Kidney (tissue), 14 donors: Measurements from ENCODE around the gene MIGA2. TPM values are rescaled to one million over a fixed set of nuclear protein-coding genes. Genes with fewer than 3 reads are reported as not detected.

Experiments
- DNase-seq, 5 donors: peaks; one replicate each; pipeline ENCODE4 v3.0.0-alpha.2; 2013 to 2020
- FAIRE-seq: peaks from 2 replicates; lab custom pipeline; 2012; peaks lifted over from hg19 to GRCh38; lab: Jason Lieb, UNC
- H3K27ac ChIP-seq, 2 donors: one replicate each; pipeline ENCODE4 v1.7.0; 2013; ENCODE audit warnings: low read depth in 2 of 2, low read length in 2 of 2, inconsistent platforms in 1 of 2
- H3K27me3 ChIP-seq: one replicate; pipeline ENCODE4 v1.7.1; 2013; ENCODE audit warnings: low read length, inconsistent platforms; ENCODE audit not compliant: control insufficient read depth, insufficient read depth
- H3K36me3 ChIP-seq, 3 donors: one replicate each; pipeline versions ENCODE4 v1.7.0 to v1.7.1; 2013; ENCODE audit warnings: low read length in 3 of 3, control low read depth in 1 of 3, inconsistent platforms in 1 of 3; ENCODE audit not compliant: insufficient read depth in 3 of 3, control insufficient read depth in 2 of 3
- H3K4me1 ChIP-seq, 3 donors: one replicate each; pipeline versions ENCODE4 v1.7.0 to v1.7.1; 2013; ENCODE audit warnings: low read length in 3 of 3, inconsistent platforms in 1 of 3, low read depth in 1 of 3; ENCODE audit not compliant: control insufficient read depth in 2 of 3, insufficient read depth in 2 of 3
- H3K4me3 ChIP-seq, 3 donors: one replicate each; pipeline versions ENCODE4 v1.7.0 to v1.8.1; 2013; ENCODE audit warnings: low read length in 3 of 3, control low read depth in 1 of 3, inconsistent platforms in 1 of 3
- H3K9ac ChIP-seq, 3 donors: one replicate each; pipeline versions ENCODE4 v1.7.0 to v1.7.1; 2013; ENCODE audit warnings: low read length in 3 of 3, control low read depth in 1 of 3, inconsistent platforms in 1 of 3
- H3K9me3 ChIP-seq, 3 donors: one replicate each; pipeline versions ENCODE4 v1.7.0 to v1.7.1; 2013; ENCODE audit warnings: low read length in 3 of 3, control low read depth in 1 of 3, inconsistent platforms in 1 of 3; ENCODE audit not compliant: control insufficient read depth in 2 of 3, insufficient read depth in 1 of 3
- intact Hi-C: fragments of 100-400 bp; cut with DNase I; formaldehyde crosslinking; loops from one replicate; pipeline ENCODE4 v1.11.1; 2022
- polyA plus RNA-seq: library from polyadenylated mRNA; stranded (reverse); fragments of 350-450 nt; fragmentation: Illumina TruSeq; extraction: RNeasy Lipid Tissue Mini Kit (QIAGEN cat#74804); gene quantifications from one replicate; pipeline ENCODE4 v1.2.3, GENCODE V29; 2014; ENCODE audit warnings: low read depth, low replicate concordance; ENCODE audit not compliant: insufficient read depth
- total RNA-seq: library from RNA; stranded (reverse); fragmentation: NEBNext Ultra II Directional; extraction: Animal tissue kit (Norgen Biotek cat#: 25700); gene quantifications from one replicate; pipeline ENCODE4 v1.2.1, GENCODE V29; 2021
- TF ChIP-seq, protein P1 (sequence below): IDR thresholded peaks from 3 replicates; pipeline ENCODE4 v1.5.1; 2012; ENCODE audit warnings: mild to moderate bottlenecking, moderate library complexity, borderline replicate concordance; ENCODE audit not compliant: insufficient read depth; ENCODE audit errors: extremely low read depth
- donor health status: control.
- donor health status: control.
- donor health status: control.
- donor health status: control.
- donor health status: control.
- donor health status: DM: yes; HTN: yes; CAD: no.
- donor health status: Normal renal cell carcinoma (clear cell type).

MIGA2 gene
- total and polyA plus RNA-seq, 2 donors from 2014 or later = 26.1 to 29.9 TPM

DNA sequence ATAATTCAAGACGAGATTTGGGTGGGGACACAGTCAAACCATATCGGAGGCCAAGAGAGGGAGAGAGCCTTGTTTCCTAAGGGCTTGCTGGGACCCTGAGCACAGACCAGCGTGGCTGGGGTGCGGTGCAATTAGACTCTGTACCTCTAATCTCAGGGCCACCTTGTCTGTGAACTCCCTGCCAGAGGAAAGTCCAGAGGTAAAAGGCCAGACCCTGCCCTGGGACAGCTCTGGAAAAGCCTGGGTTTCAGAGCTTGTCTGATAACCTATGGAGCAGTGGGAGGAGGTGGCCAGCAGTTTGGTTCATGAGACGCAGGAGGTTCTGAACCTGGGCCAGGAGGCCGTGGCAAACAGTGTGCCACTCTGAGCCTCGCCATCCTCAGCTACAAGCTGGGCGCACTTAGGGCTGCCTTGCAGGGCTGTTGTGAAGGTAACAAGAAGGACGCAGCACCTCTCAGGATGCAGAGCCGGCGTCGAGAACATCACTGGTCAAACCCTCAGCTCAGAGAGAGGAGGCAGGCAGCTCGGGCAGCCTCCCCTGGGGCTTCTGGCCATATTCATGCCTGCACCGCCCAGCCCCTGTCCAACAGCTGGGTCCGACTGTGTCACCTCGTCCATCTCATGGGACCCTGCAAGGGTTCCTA lies 39.7 kb downstream of the MIGA2 start:
- intact Hi-C loops = no loop called here
- H3K36me3 ChIP-seq = no peaks in the 10 kb centered on the region
- H3K4me3 ChIP-seq = no peak overlapping the region
- H3K27me3 ChIP-seq = no peaks in the 10 kb centered on the region
- no peaks in the 10 kb centered on the region for H3K9me3 ChIP-seq
- TF ChIP-seq, protein P1, sequence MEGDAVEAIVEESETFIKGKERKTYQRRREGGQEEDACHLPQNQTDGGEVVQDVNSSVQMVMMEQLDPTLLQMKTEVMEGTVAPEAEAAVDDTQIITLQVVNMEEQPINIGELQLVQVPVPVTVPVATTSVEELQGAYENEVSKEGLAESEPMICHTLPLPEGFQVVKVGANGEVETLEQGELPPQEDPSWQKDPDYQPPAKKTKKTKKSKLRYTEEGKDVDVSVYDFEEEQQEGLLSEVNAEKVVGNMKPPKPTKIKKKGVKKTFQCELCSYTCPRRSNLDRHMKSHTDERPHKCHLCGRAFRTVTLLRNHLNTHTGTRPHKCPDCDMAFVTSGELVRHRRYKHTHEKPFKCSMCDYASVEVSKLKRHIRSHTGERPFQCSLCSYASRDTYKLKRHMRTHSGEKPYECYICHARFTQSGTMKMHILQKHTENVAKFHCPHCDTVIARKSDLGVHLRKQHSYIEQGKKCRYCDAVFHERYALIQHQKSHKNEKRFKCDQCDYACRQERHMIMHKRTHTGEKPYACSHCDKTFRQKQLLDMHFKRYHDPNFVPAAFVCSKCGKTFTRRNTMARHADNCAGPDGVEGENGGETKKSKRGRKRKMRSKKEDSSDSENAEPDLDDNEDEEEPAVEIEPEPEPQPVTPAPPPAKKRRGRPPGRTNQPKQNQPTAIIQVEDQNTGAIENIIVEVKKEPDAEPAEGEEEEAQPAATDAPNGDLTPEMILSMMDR = no peak
- peaks cover 0 to 5% (median 2%) of the 10 kb centered on the region in 3 donors for H3K4me1 ChIP-seq
- FAIRE-seq = no peak
- H3K9ac ChIP-seq = no peak overlapping the region
- H3K27ac ChIP-seq = no peak overlapping the region
- no peak for DNase-seq

DNA sequence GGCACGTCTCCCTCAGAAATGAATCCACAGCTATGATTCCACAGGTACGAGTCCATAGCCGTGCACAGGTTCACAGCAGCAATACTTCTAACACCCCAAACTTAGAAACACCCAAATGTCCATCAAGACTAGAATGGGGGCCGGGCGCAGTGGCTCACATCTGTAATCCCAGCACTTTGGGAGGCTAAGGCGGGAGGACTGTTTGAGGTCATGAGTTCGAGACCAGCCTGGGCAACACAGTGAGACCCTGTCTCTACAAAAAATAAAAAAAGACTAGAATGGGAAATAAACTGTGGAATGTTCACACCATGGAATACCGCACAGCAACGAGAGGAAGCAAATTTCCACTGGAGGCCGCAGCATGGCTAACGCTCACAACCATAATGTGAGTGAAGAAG lies 40.2 kb downstream of the MIGA2 start:
- FAIRE-seq (no peak), DNase-seq (no peak)
- H3K4me3 ChIP-seq = no peak overlapping the region
- H3K27me3 ChIP-seq = no peaks in the 10 kb centered on the region
- H3K27ac ChIP-seq = no peak overlapping the region
- intact Hi-C loops = no loop called here
- H3K36me3 ChIP-seq = no peaks in the 10 kb centered on the region
- H3K9me3 ChIP-seq = no peaks in the 10 kb centered on the region
- H3K4me1 ChIP-seq = peaks cover 0 to 7% (median 4%) of the 10 kb centered on the region in 3 donors
- TF ChIP-seq, protein P1 = no peak
- H3K9ac ChIP-seq = no peak overlapping the region

DNA sequence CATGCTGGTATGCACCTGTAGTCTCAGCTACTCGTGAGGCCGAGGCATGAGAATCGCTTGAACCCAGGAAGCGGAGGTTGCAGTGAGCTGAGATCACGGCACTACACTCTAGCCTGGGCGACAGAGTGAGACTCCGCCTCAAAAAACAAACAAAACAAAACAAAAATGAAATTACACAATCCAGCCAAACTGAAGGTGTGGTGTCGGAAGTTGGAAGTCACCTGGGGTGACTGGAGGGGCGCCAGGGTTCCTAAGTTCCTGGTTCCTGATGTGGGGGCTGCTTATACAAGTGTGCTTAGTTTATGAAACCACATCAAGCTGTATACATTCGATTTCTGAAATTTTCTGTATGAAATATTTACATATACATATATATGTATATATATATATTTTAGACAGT lies 40.8 kb downstream of the MIGA2 start:
- intact Hi-C loops = no loop called here
- Histone ChIP-seq H3K27ac (no peak overlapping the region), H3K4me1 (peaks cover 0 to 13% (median 8%) of the 10 kb centered on the region in 3 donors), H3K36me3 (no peaks in the 10 kb centered on the region), H3K27me3 (no peaks in the 10 kb centered on the region), H3K9me3 (no peaks in the 10 kb centered on the region), H3K9ac (no peak overlapping the region), H3K4me3 (no peak overlapping the region)
- TF ChIP-seq, protein P1 = no peak
- FAIRE-seq (no peak), DNase-seq (no peak)
